NB4 (cell line): ENCODE data around the gene RETREG1.

Experiments
- MYC ChIP-seq: IDR thresholded peaks from 2 replicates; pipeline ENCODE4 v1.6.1; 2011; ENCODE audit warnings: low read depth, low read length
- POLR2A ChIP-seq: IDR thresholded peaks from 2 replicates; pipeline ENCODE4 v1.6.1; 2011; ENCODE audit warnings: mild to moderate bottlenecking; ENCODE audit not compliant: insufficient read length; ENCODE audit errors: extremely low read depth
- TF ChIP-seq, protein P1 (sequence below): IDR thresholded peaks from one replicate; pipeline ENCODE4 v1.5.1; 2012; ENCODE audit warnings: low read depth, low read length
- TF ChIP-seq, protein P2 (sequence below): IDR thresholded peaks from 2 replicates; pipeline ENCODE4 v1.6.1; 2011; ENCODE audit warnings: low read depth, low read length

DNA sequence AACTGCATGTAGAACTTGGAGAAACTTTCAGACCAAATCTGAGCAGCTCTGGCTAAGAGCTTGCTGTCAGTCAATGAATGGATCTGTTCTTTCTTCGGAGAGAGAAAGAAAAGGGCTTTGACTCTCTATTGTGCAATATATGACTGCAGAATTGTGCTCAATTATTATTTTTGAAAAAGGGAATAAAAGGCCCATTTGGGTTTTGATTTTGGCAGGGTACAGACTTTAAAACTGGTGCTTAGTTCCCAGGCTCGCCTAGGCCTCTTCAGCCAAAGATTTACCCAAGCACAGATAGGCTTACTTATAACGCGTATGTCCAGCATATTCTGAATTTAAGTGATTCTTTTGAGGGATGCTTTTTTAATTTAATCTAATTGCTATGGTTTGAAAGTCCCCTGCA is 59.3 kb downstream of the RETREG1 start:
- TF ChIP-seq, protein P1, sequence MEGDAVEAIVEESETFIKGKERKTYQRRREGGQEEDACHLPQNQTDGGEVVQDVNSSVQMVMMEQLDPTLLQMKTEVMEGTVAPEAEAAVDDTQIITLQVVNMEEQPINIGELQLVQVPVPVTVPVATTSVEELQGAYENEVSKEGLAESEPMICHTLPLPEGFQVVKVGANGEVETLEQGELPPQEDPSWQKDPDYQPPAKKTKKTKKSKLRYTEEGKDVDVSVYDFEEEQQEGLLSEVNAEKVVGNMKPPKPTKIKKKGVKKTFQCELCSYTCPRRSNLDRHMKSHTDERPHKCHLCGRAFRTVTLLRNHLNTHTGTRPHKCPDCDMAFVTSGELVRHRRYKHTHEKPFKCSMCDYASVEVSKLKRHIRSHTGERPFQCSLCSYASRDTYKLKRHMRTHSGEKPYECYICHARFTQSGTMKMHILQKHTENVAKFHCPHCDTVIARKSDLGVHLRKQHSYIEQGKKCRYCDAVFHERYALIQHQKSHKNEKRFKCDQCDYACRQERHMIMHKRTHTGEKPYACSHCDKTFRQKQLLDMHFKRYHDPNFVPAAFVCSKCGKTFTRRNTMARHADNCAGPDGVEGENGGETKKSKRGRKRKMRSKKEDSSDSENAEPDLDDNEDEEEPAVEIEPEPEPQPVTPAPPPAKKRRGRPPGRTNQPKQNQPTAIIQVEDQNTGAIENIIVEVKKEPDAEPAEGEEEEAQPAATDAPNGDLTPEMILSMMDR: no peak
- TF ChIP-seq POLR2A (no peak), MYC (no peak)
- TF ChIP-seq, protein P2, sequence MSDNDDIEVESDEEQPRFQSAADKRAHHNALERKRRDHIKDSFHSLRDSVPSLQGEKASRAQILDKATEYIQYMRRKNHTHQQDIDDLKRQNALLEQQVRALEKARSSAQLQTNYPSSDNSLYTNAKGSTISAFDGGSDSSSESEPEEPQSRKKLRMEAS: no peak
